ENCODE results near the gene GRHL1.

DNA sequence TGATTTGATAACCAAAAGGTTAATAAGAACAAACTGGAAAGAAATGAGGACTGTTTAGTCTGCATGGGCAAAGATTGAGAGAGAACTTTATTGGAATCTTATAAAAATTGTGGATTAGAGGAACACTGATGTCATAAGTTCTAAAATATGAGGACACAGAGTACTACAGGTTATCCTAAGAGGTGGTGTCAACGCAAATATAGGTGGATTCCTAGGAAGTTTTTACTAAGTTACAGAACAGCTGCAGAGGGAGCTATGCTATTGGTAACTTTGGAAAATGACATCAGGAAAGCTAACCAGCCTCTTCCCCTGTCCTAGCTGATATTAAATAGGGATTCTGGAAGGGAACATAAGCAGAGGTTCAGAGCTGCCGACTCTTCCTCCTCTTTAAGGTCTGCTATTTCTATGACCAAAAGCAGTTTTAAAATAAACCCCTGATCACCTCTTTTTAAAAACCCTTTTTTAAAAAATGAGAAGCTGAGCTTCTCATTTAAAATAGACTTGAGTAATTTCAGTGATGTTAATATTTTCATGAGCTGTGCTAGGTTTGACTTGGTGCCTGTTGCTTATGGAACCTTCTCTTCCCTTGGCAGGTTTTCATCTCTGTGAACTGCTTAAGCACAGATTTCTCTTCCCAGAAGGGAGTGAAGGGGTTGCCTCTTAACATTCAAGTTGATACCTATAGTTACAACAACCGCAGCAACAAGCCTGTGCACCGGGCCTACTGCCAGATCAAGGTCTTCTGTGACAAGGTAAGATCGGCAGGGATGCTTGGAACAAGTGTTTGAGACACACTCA, 34.2 kb downstream of the GRHL1 start:
- TF ChIP-seq YY1 (IDR thresholded peaks at IDR 0.05; ENCODE audit: insufficient read depth, insufficient read length) (no peak), SUZ12 (IDR thresholded peaks at IDR 0.05; ENCODE audit: extremely low read depth, insufficient read depth, insufficient read length) (no peak), ZNF274 (IDR thresholded peaks at IDR 0.05; ENCODE audit: low read depth, low read length) (no peak)
